ENCODE measurements around the gene SPRED2.

SPRED2 gene

DNA sequence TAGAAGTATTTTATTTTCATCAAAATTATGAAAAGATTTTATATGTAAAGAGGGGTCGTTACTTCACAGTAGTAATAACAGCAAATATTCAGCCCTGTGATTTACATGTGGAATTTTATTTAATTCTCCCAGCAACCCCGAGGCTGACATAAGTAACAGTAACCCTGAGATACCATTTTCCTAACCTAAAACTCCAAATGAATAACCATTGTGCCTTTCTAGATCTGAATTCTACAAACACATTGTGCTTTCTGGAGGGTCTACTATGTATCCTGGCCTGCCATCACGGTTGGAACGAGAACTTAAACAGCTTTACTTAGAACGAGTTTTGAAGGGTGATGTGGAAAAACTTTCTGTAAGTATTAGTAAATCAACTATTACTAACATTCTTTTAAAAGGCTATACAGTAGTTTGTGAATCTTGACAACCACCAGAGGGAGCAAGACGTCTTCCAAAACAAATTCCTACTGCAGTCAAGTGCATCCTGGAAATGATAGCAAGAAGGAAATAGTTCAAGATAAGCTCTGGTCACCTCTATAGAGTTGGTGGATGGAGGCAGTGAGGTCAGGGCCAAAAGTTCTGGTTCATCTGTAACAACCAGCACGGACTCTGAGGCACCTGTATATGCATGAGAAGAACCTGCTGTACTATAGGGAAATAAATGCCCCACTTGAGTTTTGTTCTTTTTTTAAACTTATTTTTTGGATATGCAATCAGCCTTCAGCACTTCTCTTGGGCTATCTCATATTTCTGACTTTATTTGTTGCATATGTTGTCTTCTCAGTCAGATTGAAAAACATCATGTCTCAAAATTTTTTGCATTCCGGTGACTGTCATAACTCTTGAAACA lies 167.4 kb downstream of the SPRED2 start:
- TF ChIP-seq, protein P1, sequence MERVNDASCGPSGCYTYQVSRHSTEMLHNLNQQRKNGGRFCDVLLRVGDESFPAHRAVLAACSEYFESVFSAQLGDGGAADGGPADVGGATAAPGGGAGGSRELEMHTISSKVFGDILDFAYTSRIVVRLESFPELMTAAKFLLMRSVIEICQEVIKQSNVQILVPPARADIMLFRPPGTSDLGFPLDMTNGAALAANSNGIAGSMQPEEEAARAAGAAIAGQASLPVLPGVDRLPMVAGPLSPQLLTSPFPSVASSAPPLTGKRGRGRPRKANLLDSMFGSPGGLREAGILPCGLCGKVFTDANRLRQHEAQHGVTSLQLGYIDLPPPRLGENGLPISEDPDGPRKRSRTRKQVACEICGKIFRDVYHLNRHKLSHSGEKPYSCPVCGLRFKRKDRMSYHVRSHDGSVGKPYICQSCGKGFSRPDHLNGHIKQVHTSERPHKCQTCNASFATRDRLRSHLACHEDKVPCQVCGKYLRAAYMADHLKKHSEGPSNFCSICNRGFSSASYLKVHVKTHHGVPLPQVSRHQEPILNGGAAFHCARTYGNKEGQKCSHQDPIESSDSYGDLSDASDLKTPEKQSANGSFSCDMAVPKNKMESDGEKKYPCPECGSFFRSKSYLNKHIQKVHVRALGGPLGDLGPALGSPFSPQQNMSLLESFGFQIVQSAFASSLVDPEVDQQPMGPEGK (CRISPR knock-in tag; IDR thresholded peaks at IDR 0.05; ENCODE audit: borderline replicate concordance) = no peak
- TF ChIP-seq GLIS3 (CRISPR knock-in tag; IDR thresholded peaks at IDR 0.05) (no peak), RARB (CRISPR knock-in tag; IDR thresholded peaks at IDR 0.05) (no peak), TOX (CRISPR knock-in tag; IDR thresholded peaks at IDR 0.05; ENCODE audit: borderline replicate concordance) (no peak), ISL1 (CRISPR knock-in tag; IDR thresholded peaks at IDR 0.05) (no peak), ZC3H10 (CRISPR knock-in tag; IDR thresholded peaks at IDR 0.05) (no peak), CSDC2 (CRISPR knock-in tag; IDR thresholded peaks at IDR 0.05) (no peak), ARNTL (CRISPR knock-in tag; IDR thresholded peaks at IDR 0.05; ENCODE audit: borderline replicate concordance, low read depth) (no peak), SNAI2 (CRISPR knock-in tag; IDR thresholded peaks at IDR 0.05) (no peak), ZNF8 (CRISPR knock-in tag; IDR thresholded peaks at IDR 0.05) (no peak), BACH2 (CRISPR knock-in tag; IDR thresholded peaks at IDR 0.05; ENCODE audit: borderline replicate concordance) (no peak), OSR1 (CRISPR knock-in tag; IDR thresholded peaks at IDR 0.05) (no peak), ESRRG (CRISPR knock-in tag; IDR thresholded peaks at IDR 0.05) (no peak), ZFP3 (CRISPR knock-in tag; IDR thresholded peaks at IDR 0.05) (no peak), ZFP30 (CRISPR knock-in tag; IDR thresholded peaks at IDR 0.05) (no peak), TCF4 (CRISPR knock-in tag; IDR thresholded peaks at IDR 0.05; ENCODE audit: borderline replicate concordance) (no peak)
- TF ChIP-seq, protein P2, sequence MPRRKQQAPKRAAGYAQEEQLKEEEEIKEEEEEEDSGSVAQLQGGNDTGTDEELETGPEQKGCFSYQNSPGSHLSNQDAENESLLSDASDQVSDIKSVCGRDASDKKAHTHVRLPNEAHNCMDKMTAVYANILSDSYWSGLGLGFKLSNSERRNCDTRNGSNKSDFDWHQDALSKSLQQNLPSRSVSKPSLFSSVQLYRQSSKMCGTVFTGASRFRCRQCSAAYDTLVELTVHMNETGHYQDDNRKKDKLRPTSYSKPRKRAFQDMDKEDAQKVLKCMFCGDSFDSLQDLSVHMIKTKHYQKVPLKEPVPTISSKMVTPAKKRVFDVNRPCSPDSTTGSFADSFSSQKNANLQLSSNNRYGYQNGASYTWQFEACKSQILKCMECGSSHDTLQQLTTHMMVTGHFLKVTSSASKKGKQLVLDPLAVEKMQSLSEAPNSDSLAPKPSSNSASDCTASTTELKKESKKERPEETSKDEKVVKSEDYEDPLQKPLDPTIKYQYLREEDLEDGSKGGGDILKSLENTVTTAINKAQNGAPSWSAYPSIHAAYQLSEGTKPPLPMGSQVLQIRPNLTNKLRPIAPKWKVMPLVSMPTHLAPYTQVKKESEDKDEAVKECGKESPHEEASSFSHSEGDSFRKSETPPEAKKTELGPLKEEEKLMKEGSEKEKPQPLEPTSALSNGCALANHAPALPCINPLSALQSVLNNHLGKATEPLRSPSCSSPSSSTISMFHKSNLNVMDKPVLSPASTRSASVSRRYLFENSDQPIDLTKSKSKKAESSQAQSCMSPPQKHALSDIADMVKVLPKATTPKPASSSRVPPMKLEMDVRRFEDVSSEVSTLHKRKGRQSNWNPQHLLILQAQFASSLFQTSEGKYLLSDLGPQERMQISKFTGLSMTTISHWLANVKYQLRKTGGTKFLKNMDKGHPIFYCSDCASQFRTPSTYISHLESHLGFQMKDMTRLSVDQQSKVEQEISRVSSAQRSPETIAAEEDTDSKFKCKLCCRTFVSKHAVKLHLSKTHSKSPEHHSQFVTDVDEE (CRISPR knock-in tag; IDR thresholded peaks at IDR 0.05) = no peak
- TF ChIP-seq, protein P3, sequence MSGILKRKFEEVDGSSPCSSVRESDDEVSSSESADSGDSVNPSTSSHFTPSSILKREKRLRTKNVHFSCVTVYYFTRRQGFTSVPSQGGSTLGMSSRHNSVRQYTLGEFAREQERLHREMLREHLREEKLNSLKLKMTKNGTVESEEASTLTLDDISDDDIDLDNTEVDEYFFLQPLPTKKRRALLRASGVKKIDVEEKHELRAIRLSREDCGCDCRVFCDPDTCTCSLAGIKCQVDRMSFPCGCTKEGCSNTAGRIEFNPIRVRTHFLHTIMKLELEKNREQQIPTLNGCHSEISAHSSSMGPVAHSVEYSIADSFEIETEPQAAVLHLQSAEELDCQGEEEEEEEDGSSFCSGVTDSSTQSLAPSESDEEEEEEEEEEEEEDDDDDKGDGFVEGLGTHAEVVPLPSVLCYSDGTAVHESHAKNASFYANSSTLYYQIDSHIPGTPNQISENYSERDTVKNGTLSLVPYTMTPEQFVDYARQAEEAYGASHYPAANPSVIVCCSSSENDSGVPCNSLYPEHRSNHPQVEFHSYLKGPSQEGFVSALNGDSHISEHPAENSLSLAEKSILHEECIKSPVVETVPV (CRISPR knock-in tag; IDR thresholded peaks at IDR 0.05) = no peak
- TF ChIP-seq, protein P4, sequence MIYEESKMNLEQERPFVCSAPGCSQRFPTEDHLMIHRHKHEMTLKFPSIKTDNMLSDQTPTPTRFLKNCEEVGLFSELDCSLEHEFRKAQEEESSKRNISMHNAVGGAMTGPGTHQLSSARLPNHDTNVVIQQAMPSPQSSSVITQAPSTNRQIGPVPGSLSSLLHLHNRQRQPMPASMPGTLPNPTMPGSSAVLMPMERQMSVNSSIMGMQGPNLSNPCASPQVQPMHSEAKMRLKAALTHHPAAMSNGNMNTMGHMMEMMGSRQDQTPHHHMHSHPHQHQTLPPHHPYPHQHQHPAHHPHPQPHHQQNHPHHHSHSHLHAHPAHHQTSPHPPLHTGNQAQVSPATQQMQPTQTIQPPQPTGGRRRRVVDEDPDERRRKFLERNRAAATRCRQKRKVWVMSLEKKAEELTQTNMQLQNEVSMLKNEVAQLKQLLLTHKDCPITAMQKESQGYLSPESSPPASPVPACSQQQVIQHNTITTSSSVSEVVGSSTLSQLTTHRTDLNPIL (CRISPR knock-in tag; IDR thresholded peaks at IDR 0.05; ENCODE audit: low read depth) = no peak
- TF ChIP-seq, protein P5, sequence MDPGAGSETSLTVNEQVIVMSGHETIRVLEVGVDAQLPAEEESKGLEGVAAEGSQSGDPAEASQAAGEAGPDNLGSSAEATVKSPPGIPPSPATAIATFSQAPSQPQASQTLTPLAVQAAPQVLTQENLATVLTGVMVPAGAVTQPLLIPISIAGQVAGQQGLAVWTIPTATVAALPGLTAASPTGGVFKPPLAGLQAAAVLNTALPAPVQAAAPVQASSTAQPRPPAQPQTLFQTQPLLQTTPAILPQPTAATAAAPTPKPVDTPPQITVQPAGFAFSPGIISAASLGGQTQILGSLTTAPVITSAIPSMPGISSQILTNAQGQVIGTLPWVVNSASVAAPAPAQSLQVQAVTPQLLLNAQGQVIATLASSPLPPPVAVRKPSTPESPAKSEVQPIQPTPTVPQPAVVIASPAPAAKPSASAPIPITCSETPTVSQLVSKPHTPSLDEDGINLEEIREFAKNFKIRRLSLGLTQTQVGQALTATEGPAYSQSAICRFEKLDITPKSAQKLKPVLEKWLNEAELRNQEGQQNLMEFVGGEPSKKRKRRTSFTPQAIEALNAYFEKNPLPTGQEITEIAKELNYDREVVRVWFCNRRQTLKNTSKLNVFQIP (CRISPR knock-in tag; IDR thresholded peaks at IDR 0.05; ENCODE audit: borderline replicate concordance, low read depth) = no peak
- ATAC-seq = peak; percentile 79

DNA sequence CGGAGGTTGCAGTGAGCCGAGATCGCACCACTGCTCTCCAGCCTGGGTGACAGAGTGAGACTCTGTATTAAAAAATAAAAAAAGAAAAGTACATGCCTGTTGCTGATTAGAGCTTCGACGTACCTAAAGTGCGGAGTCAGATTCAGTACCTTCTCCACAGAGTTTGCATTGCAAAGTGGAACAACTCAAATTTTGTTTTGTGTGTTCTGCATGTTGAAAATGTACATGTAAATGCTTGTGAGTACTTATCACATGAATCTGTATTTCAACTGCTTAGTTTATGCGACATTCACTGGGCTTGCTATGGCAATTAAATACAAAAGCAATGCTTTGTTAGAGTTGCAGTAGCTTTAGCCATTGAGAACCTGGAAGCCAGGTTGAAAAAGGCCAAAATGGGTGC lies 168.4 kb downstream of the SPRED2 start:
- TF ChIP-seq TOX (CRISPR knock-in tag; IDR thresholded peaks at IDR 0.05; ENCODE audit: borderline replicate concordance) = no peak
- no peak for TF ChIP-seq ZNF8 (CRISPR knock-in tag; IDR thresholded peaks at IDR 0.05)
- no peak for TF ChIP-seq ZFP30 (CRISPR knock-in tag; IDR thresholded peaks at IDR 0.05)
- TF ChIP-seq RARB (CRISPR knock-in tag; IDR thresholded peaks at IDR 0.05) = no peak
- no peak for TF ChIP-seq GLIS3 (CRISPR knock-in tag; IDR thresholded peaks at IDR 0.05)
- TF ChIP-seq ISL1 (CRISPR knock-in tag; IDR thresholded peaks at IDR 0.05) = no peak
- no peak for ATAC-seq

DNA sequence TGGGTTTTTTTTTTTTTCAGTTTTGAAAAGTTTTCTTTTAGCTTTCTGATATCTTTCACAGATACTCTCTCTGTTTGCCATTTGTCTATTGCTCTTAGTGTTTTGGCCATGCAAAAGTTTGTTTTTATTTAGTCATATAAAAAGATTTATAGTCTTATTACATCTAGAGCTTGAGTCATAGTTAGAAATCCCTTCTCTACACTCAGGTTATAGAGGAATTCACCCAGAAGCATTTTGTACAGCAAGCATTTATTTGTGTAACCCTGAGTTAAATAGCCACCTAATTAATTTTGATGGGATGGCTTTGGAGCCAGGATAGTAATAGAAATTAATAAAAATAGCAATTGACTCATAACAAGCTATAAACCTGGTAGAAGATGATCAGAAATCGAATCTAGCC lies 169.1 kb downstream of the SPRED2 start:
- no peak for ATAC-seq
- TF ChIP-seq ZFP30 (CRISPR knock-in tag; IDR thresholded peaks at IDR 0.05) (no peak), GLIS3 (CRISPR knock-in tag; IDR thresholded peaks at IDR 0.05) (no peak), ZC3H10 (CRISPR knock-in tag; IDR thresholded peaks at IDR 0.05) (no peak), ISL1 (CRISPR knock-in tag; IDR thresholded peaks at IDR 0.05) (no peak), OSR1 (CRISPR knock-in tag; IDR thresholded peaks at IDR 0.05) (no peak), ZFP3 (CRISPR knock-in tag; IDR thresholded peaks at IDR 0.05) (no peak), TCF4 (CRISPR knock-in tag; IDR thresholded peaks at IDR 0.05; ENCODE audit: borderline replicate concordance) (no peak)

Measured in SK-N-SH treated with all-trans-retinoic acid at 6 μM for 48 hours (cell line).